NCI-H2171 treated with DMSO at 0.1 percent for 48 hours (cell line): ENCODE data around the gene ABCD1.
A peak's percentile ranks its signal among the peaks of the same experiment; 100 is the strongest.
"Not testable (repeated sequence)": the region's sequence is repeated elsewhere in the genome, so short reads cannot be mapped to it uniquely, and the experiment has no call there.

Source experiments
- DNase-seq: peaks from one replicate; lab custom pipeline; 2025; lab: John Stamatoyannopoulos, UW

The ABCD1 gene

DNA sequence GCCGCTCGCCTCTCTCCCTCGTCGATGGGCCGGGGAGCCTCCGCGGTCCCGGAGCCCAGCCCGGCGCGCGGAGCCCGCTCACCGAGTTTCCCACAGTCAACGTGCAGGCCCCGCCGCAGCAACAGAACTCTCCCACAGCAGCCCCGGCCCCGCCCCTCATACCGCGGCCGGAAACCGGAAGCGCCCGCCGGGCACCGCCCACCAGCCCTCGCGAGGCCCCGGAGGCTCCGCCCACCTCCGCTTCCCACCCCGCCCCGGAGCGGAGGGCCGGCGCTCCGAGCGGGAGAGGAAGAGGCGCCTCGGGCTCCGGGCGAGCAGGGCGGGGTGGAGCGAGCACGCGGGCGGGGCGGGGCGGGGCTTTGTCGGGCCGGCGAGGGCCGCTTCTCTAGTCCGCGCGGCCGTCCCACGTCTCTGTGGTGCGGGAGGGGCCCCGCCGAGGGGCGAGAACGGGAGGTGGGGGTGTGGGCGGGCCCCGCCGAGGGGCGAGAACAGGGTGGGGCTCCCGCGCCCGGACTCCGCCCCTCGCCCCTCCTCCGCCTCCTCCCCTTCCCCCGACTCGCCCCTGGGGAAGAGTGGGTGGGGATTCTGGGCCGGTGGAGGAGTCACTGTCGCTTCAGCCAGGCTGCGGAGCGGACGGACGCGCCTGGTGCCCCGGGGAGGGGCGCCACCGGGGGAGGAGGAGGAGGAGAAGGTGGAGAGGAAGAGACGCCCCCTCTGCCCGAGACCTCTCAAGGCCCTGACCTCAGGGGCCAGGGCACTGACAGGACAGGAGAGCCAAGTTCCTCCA, at the start of gene ABCD1, which contains the start of gene BCAP31:
Gene ABCD1 (plus strand): TSS at position 605 of the 787 bp plus-strand sequence. CDS start 411 bp downstream, outside the sequence.
Gene BCAP31 (minus strand): TSS at position 136 of the 787 bp plus-strand sequence. CDS start 1,143 bp downstream, outside the sequence.
- DNase-seq, result peak; percentile 88

- no peak for DNase-seq
Observed at GRCh38 chrX:153681175-153681574, 43.5 kb upstream of the ABCD1 start.

GRCh38 chrX:153683486-153683885, 41.2 kb upstream of the ABCD1 start:
- not testable (repeated sequence) for DNase-seq

DNA sequence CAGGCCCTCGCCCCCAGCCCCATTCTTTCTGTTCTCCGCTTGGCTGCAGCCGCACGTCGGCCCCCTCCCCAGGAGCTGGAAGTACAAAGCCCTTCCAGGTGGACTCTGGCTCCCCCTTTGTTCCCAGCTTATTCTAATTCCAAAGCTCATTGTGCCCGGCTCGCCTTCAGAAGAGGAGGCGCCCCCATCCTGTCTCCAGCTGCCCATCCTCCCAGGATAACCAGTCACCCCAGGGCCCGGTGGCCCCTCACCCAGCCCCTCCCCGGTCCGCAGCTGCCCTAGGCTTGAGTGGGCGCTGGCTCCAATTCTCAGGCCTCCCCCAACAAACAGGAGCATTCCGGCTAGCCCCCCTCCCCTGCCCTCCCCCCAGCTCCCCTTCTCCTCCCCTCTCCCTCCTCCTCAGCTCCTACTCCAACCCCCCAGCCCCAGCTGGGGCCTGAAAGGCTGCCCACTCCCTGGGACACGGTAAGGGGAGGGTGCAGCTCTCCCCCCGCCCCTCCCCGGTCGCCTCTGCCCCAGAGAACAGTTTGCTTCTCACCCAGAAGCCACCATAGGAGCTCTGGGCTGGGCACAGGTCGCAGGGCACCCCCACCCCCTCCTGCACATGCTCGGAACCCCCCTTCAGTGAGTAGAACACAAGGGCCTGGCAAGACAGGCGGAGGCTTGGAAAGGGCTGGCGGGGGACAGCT, 40.0 kb upstream of the ABCD1 start:
- no peak for DNase-seq

- DNase-seq, result no peak
Observed at GRCh38 chrX:153685156-153685536, 39.5 kb upstream of the ABCD1 start.

DNA sequence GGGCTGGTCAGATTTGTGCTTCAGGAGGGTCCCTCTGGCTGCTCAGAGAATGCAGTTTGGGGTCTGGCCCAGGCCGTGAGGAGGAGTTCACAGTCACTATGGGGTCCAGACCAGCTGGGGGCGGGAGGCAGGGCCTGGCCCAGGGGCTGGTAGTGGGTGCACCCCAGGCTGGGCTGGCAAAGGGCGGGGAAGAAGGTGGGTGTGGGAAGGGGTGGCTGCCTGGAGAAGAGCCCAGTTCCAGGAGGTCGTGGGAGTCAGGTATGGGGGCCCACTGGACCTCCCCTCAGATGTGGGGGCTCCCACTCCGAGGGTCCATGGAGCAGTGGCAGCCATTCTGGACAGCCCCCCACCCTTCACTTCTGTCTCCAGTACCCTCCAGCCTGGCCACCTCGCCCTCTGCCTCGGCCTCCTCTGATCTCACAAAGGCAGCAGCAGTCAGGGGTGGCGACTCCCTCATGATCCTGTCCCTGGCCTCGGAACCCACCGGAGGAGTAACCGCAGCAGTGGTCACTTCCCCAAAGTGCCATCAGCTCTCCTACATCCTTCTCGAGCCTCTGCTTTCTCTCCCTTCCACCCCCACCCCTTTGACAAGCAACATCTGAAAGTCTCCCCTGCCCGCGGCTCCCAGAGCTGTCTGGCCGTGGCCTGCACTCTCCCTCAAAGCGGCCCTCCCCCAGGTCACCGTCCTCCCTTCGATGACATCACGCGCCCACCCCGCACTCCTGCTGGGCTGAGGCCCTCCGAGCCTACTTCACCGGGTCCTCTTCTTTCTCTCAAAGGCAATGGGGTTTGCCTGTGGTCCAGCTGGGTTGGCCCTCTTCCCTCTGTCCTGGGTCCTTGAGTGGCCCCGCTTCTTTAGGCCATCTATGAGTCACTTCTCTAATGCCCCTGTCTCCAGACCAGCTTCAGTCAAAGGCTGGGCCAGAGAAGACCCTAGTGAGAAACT, 38.6 kb upstream of the ABCD1 start:
- DNase-seq, result no peak

DNA sequence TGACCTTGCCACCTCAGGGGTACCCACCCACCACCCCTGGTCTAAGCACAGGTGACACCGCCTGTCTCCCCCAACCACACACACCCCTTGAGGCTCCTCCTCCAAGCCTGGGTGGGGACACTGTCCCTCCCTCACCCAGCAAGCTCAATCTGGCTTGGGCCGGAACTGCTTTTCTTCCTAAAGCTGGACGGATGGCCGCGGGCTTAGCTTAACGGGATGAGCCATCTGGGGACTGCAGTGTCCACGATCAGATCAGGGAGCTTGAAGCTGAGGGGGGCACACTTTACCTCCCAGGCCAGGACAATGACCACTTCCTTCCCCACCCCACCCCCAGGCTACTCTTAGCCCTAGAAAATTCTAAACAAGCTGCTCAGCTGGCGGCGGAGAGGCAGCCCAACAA, 37.9 kb upstream of the ABCD1 start:
- no peak for DNase-seq

- DNase-seq, result peak; percentile 50
Observed at GRCh38 chrX:153687121-153688039, 37.3 kb upstream of the ABCD1 start, which contains the start of gene SLC6A8. SLC6A8 (plus strand) TSS chrX:153687926; CDS start chrX:153688575, 649 bp downstream.

DNA sequence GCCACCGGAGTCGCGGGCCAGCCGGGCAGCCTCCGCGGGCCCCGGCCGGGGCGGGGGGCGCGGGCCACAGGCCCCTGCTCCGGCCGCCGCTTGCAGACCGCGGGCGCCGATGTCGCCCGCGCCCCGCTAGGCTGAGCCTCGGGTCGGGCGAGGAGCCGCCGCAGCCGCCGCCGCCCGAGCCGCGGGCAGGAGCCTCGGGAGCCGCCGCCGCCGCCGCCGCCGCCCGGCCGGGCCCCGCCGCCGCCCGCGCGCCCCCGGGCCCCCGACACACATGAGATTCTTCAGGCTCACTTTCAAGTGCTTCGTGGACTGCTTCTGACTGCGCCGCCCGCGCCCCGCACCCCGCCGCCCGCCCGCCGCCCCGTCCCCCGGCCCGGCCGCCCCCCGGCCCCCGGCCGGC, 36.6 kb upstream of the ABCD1 start:
- DNase-seq, result no peak

GRCh38 chrX:153688506-153688905, 36.1 kb upstream of the ABCD1 start:
- no peak for DNase-seq

DNA sequence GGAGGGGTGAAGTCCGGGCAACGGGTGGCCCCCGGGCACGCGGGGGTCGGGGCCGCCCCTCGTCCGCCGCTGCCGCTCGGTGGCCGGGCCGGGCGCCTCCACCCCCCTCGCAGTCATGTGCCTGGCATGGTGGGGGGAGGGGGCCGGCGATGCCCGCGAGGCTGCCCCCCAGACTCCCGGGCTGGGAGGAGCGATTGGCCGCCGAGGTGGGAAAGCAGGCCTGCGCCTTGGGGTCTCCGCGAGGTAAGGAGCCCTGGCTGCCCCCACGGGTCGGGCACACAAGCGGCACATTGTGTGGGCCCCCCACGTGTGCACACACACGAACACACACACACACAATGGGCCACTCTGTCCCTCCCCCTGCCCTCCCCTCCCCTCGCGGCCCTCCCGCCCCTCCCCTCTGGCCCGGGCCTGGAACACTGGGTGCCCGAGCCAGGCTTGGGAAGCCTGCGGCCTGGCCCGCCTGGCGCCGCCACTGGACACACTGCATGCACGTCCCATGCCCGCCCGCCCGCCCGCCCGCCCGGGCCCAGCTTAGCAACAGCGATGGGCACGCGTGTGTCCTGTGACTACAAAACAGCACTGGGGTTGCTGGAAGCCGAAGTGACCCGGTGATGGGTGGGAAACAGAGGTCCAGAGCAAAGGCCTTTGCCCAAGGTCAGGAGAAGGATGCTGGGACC, 35.6 kb upstream of the ABCD1 start:
- DNase-seq, result no peak

DNA sequence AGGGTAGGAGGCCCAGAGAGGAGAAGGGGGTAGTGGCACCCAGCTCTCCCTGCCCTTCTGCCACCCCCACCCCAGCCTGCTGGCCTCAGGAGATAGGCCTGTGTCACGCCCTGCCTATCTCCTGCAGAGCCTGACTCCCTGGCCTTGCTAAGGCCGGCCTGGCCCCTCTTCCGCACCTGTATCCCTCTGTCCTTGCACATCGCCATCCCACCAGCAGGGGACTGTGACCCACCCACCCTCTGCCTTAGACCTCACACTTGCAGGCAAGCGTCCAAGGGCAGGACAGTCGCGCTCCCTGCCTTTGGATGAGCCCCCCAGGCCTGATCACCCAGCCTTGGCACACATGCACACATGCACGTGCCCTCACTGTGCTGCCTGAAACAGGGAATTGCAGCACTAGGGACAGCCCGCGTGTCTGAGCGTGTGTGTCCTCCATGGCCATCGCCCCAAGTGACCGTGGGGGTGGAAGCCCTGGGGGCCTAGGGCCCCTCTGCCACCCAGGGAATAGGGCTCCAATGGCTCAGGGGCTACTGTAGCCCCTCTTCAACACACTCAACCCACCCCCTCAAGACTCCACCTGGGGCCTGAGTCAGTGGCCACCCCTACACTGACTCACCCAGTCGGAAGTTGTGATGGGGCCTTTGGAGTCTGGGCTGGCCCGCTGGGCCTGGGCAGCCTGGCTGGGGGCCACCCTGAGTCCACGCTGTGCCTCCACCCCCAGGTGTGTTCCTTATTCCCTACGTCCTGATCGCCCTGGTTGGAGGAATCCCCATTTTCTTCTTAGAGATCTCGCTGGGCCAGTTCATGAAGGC, 34.8 kb upstream of the ABCD1 start:
- DNase-seq, result no peak

- DNase-seq, result no peak
Observed at GRCh38 chrX:153690466-153690865, 34.2 kb upstream of the ABCD1 start.

DNA sequence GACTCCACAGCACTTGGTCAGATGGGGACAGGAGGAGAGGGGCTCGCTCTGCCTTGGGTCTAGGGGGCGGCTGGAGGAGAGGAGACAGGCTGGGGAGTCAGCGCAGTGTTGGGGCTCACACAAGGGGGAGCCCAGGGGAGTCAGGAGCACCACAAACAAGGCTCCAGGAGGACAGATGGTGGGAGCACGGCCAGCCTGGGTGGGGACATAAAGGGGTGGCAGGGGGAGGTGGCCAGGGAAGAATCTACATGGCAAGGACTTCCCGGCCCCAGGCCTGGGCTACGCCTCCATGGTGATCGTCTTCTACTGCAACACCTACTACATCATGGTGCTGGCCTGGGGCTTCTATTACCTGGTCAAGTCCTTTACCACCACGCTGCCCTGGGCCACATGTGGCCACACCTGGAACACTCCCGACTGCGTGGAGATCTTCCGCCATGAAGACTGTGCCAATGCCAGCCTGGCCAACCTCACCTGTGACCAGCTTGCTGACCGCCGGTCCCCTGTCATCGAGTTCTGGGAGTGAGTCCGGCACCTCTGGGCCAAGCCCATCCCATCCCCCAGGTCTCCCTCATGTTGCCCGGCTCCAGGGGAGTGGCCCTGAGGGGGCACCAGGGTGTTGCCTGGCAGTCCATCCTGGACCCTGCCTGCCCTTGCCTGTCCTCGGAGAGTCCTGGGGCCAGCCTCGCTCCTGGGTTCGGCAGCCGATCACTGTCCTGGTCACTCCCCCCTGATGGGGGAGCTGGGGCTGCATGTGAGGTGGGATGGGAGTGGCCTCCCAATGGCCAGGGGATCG, 33.4 kb upstream of the ABCD1 start:
- not testable (repeated sequence) for DNase-seq

DNA sequence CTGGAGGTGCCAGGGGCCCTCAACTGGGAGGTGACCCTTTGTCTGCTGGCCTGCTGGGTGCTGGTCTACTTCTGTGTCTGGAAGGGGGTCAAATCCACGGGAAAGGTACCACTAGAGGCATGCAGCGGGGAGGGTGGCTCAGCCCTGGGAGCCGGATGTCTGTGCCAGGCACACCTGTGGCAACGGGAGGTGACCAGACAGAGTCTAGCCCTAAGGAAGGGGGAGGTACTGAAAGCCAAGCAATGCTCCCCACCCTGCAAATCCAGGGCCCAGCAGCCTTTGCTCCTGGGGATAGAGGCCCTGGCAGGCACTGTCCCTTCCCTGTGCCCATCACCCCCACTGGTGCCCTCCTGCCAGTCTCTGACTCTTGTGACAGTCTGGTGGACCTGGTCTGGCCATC, 32.7 kb upstream of the ABCD1 start:
- no peak for DNase-seq

DNA sequence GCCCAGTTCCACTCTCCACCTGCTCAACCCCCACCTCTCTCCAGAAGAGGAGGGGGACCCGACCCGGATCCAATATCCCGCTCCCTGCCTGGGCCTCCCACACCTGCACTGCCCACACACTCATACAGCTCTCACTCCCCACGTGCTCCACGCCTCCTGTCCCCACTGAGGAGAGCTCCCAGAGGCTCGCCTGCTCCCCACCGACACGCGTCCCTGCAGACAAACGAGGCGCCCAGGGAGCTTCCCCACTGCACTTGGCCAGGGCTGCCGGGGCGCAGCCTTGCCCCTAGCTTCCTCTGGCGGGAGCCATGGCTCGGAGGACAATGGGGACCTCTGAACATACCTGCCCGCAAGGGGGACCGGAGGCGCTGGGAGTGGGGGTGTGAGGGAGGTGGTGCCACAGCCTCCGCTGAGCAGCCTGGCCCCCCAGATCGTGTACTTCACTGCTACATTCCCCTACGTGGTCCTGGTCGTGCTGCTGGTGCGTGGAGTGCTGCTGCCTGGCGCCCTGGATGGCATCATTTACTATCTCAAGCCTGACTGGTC, 32.0 kb upstream of the ABCD1 start:
- DNase-seq, result peak; percentile 64

DNA sequence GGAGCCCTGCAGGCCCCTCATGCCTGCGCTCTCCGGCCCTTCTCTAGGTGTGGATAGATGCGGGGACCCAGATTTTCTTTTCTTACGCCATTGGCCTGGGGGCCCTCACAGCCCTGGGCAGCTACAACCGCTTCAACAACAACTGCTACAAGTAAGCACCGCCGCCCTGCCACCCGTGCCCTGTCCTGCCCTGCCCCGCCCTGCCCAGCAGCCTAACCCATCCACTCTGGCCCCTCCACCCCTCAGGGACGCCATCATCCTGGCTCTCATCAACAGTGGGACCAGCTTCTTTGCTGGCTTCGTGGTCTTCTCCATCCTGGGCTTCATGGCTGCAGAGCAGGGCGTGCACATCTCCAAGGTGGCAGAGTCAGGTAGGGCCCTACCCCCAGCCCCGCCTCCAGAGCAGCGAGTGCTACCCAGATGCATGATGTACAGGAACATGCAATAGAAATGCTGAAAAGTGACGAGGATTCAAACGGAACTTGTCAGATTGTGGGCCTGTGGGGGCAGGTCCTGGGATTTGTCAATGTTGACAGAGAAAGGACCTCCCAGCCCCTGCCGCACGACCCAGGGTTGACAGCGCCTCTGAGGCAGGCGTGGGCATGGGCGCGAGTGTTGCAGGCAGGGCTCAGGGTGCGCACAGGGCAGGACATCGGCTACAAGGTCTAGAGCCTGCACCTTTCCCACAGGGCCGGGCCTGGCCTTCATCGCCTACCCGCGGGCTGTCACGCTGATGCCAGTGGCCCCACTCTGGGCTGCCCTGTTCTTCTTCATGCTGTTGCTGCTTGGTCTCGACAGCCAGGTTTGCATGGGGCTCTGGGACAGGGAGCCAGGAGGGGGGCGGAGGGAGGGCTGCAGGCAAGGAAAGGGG, 31.2 kb upstream of the ABCD1 start:
- DNase-seq, result no peak
